Omental fat pad (tissue), 4 donors: ENCODE results near the gene KLF15. TPM values are rescaled to one million over a fixed set of nuclear protein-coding genes. Genes with fewer than 3 reads are reported as not detected.

Experiments
- ATAC-seq: fragments of 150-250 bp; one replicate; pipeline ENCODE4 v1.9.1; 2016; ENCODE audit warnings: mild to moderate bottlenecking, moderate library complexity; ENCODE audit not compliant: low FRiP score
- DNase-seq: peaks from one replicate; pipeline ENCODE4 v3.0.0-alpha.2; 2019; ENCODE audit warnings: low spot score
- CTCF ChIP-seq, 3 donors: fragments of 450-650 bp; IDR thresholded peaks; one replicate each; pipeline ENCODE4 v1.5.1; 2016 to 2017; ENCODE audit warnings: antibody characterized with exemption in 3 of 3, mild to moderate bottlenecking in 3 of 3, moderate library complexity in 2 of 3
- total RNA-seq, 4 donors: library from RNA; depleted of rRNA; stranded (reverse); fragments of >200 nt; gene quantifications; one replicate each; pipeline ENCODE4 v1.1.0, GENCODE V29; 2016

KLF15 gene
- total RNA-seq, 4 donors from 2014 or later = 22.3 to 73.1 (median 59.9) TPM

- ATAC-seq = no peak
- no peak for TF ChIP-seq CTCF (IDR thresholded peaks at IDR 0.05)
- DNase-seq = no peak
These were observed 42.9 kb downstream of the KLF15 start for GRCh38 chr3:126314305-126314789.

DNA sequence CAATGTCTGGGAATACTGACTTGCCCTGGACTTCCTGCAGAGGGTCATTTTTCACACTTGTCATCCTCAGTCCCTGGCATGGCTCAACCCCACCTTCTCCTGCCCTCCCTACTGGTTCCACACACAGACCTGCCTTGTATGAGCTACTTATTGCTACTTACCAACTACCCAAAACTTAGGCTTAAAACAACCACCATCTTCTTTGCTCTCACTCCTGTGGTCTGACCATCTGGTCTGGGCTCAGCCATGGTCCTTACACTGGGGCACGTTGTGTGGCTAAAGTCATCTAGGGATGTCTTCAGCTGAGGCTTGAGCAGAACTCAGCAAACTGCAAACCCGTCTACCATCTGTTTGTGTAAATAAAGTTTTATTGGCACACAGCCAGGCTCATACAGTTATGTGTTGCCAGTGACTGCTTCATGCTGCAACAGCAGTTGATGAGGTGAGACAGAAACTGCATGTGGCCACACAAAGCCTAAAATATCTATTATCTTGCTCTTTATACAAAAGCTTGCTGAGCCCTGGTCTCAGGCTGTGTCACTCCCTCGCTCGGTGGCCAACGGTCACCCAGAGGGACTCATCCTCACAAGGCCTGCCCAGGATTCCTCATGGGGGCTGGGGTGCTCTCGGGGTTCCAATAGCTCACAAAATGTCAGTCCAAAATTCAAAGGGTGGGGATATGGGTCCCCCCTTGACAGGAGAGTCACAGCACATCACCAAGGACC, 43.5 kb downstream of the KLF15 start:
- no peak for TF ChIP-seq CTCF (IDR thresholded peaks at IDR 0.05)
- DNase-seq (no peak), ATAC-seq (no peak)

- DNase-seq = no peak
- no peak for TF ChIP-seq CTCF (IDR thresholded peaks at IDR 0.05)
- ATAC-seq = no peak
These were observed 44.0 kb downstream of the KLF15 start for GRCh38 chr3:126313166-126313565.

GRCh38 chr3:126312341-126312740, 44.9 kb downstream of the KLF15 start:
- ATAC-seq (no peak), DNase-seq (no peak)
- no peak for TF ChIP-seq CTCF (IDR thresholded peaks at IDR 0.05)

DNA sequence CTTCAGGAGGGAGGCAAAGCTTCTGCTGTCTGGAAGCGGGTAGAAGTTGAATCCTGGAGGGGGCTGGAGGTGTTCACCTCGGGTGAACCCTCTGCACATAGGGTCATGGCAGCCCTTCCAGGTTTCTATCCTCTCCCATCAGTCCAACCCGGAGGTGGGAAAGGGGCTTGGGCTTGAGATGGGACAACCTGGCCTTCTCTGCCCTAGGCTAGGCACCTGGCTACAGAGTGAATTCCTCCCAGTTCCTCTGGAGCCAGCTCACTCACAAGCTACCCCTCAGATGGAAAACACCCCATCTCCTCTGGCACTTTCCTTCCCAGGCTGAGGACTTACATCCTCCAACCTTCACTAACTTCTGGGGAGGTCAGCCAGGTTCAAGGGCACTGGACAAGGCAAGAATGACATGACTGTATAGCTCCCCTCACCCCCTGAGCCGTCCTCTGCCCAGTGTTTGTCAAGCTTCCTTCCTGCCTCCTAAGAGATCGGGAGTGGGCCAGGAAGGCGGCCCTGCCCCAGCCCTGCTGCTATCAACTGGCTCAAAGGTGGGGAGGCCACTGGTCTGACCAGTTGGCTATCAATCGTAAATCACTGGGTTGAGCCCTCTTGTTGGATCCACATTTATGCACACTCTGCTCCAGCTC, 45.8 kb downstream of the KLF15 start:
- ATAC-seq (no peak), DNase-seq (no peak)
- TF ChIP-seq CTCF (IDR thresholded peaks at IDR 0.05) = no peak

DNA sequence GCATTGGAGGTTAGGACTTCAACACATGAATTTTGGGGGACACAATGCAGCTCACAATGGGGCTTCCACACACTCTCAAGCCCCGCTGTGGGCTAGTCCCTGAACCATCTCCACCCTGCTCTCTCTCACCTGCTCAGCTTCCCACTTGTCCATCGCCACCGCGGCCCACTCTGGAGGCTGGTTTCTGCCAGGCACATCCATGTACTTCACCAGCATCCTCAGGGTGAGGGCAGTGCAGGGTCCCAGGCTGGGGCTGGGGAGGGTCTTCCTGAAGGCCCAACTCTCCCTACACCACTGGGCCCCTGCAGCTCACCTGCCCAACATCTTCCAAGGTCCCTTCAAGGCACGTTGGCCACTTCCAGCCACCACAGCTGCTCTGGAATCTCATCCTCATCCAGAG, 46.4 kb downstream of the KLF15 start:
- DNase-seq (no peak), ATAC-seq (no peak)
- no peak for TF ChIP-seq CTCF (IDR thresholded peaks at IDR 0.05)
